H1 (cell line): ENCODE measurements around the gene NFATC1. TPM values are rescaled to one million over a fixed set of nuclear protein-coding genes. Genes with fewer than 3 reads are reported as not detected.

Experiments used
- CTCF ChIA-PET: fragments of 300-600 bp; sonication (Branson Sonifier 250); formaldehyde crosslinking; loops from one replicate; lab custom pipeline; 2021; ENCODE audit not compliant: partially characterized antibody; lab: Charles Lee
- POLR2A ChIA-PET: fragments of 300-600 bp; sonication (Branson Sonifier 250); formaldehyde crosslinking; loops from one replicate; lab custom pipeline; 2021; ENCODE audit warnings: inconsistent platforms; ENCODE audit not compliant: partially characterized antibody; lab: Charles Lee
- DNase-seq, 2 experiments: peaks; one replicate each; pipeline versions ENCODE4 v3.0.0 to v3.0.0-alpha.2; 2010 to 2022; ENCODE audit warnings: low spot score in 2 of 2, low read depth in 1 of 2, mixed read lengths in 1 of 2
- FAIRE-seq: peaks from 2 replicates; lab custom pipeline; 2011; peaks lifted over from hg19 to GRCh38; lab: Jason Lieb, UNC
- H2AFZ ChIP-seq: 2 replicates; pipeline ENCODE4 v1.8.1; 2012; ENCODE audit warnings: low read length, inconsistent platforms
- H2AK5ac ChIP-seq: 2 replicates; pipeline ENCODE4 v1.6.1; 2013; ENCODE audit warnings: low read depth, low read length
- H2BK120ac ChIP-seq: replicated peaks from 2 replicates; pipeline ENCODE3; 2013; ENCODE audit warnings: low read depth, low read length, inconsistent platforms
- H2BK12ac ChIP-seq: 2 replicates; pipeline ENCODE4 v1.6.1; 2013; ENCODE audit warnings: low read depth, low read length
- H2BK15ac ChIP-seq: 2 replicates; pipeline ENCODE4 v1.6.1; 2013; ENCODE audit warnings: low read length
- H2BK20ac ChIP-seq: 2 replicates; pipeline ENCODE4 v1.6.1; 2013; ENCODE audit warnings: low read length
- H2BK5ac ChIP-seq: 2 replicates; pipeline ENCODE4 v1.6.1; 2013; ENCODE audit warnings: low read depth, low read length
- H3K14ac ChIP-seq: 2 replicates; pipeline ENCODE4 v1.6.1; 2013; ENCODE audit warnings: inconsistent platforms; ENCODE audit not compliant: insufficient read length
- H3K18ac ChIP-seq: 2 replicates; pipeline ENCODE4 v1.6.1; 2013; ENCODE audit warnings: low read length; ENCODE audit errors: extremely low read depth
- H3K23ac ChIP-seq: 2 replicates; pipeline ENCODE4 v1.6.1; 2013; ENCODE audit warnings: inconsistent platforms; ENCODE audit not compliant: insufficient read length
- H3K23me2 ChIP-seq: 2 replicates; pipeline ENCODE4 v1.6.1; 2013; ENCODE audit warnings: low read depth, low read length
- H3K27ac ChIP-seq: 2 replicates; pipeline ENCODE4 v1.6.1; 2011; ENCODE audit warnings: low read depth, low read length, inconsistent platforms
- H3K27me3 ChIP-seq, 4 experiments: replicated peaks in 1 of 4; 1 replicate in 1 of 4; 2 replicates in 3 of 4; pipeline versions ENCODE4 v1.6.1 to v1.8.1; 2011 to 2013; ENCODE audit warnings: low read length in 3 of 4, mild to moderate bottlenecking in 3 of 4, inconsistent platforms in 2 of 4, mixed read lengths in 2 of 4, moderate library complexity in 1 of 4; ENCODE audit not compliant: control insufficient read depth in 3 of 4, insufficient read depth in 3 of 4; ENCODE audit errors: extremely low read depth in 1 of 4
- H3K36me3 ChIP-seq, 4 experiments: 2 replicates each; pipeline versions ENCODE4 v1.6.1 to v1.8.1; 2011 to 2013; ENCODE audit warnings: mild to moderate bottlenecking in 4 of 4, low read length in 3 of 4, moderate library complexity in 2 of 4, control low read depth in 1 of 4, inconsistent platforms in 1 of 4; ENCODE audit not compliant: insufficient read depth in 4 of 4, control insufficient read depth in 2 of 4
- H3K4ac ChIP-seq: replicated peaks from 2 replicates; pipeline ENCODE3; 2013; ENCODE audit warnings: low read length, low read depth, mixed read lengths, inconsistent platforms; ENCODE audit not compliant: insufficient read length
- H3K4me1 ChIP-seq, 4 experiments: replicated peaks in 1 of 4; 1 replicate in 1 of 4; 2 replicates in 3 of 4; pipeline versions ENCODE4 v1.6.1 to v1.8.1; 2011 to 2013; ENCODE audit warnings: low read length in 3 of 4, inconsistent platforms in 2 of 4, mixed read lengths in 1 of 4; ENCODE audit not compliant: insufficient read depth in 4 of 4, control insufficient read depth in 3 of 4
- H3K4me2 ChIP-seq, 2 experiments: 2 replicates each; pipeline versions ENCODE4 v1.6.1 to v1.8.1; 2011 to 2013; ENCODE audit warnings: low read depth in 2 of 2, low read length in 2 of 2, control low read depth in 1 of 2, inconsistent platforms in 1 of 2, mild to moderate bottlenecking in 1 of 2; ENCODE audit not compliant: insufficient read depth in 1 of 2
- H3K4me3 ChIP-seq, 4 experiments: fragments of 200-600, 300-600 bp in 1 of 4; sonication (generic), shearing (Covaris generic), sonication (Bioruptor Twin) in 1 of 4; 2 replicates each; pipeline versions ENCODE4 v1.5.1 to v1.8.1; 2011 to 2016; ENCODE audit warnings: low read length in 4 of 4, low read depth in 3 of 4, control low read depth in 2 of 4, inconsistent platforms in 2 of 4, mild to moderate bottlenecking in 2 of 4, mixed read lengths in 1 of 4, moderate library complexity in 1 of 4; ENCODE audit not compliant: insufficient read depth in 2 of 4; ENCODE audit errors: extremely low read depth in 1 of 4
- H3K56ac ChIP-seq: replicated peaks from 2 replicates; pipeline ENCODE3; 2013; ENCODE audit warnings: low read depth, mild to moderate bottlenecking, mixed read lengths, low read length, inconsistent platforms; ENCODE audit not compliant: insufficient read length
- H3K79me1 ChIP-seq: 2 replicates; pipeline ENCODE4 v1.6.1; 2013; ENCODE audit warnings: low read depth, low read length, control low read depth
- H3K79me2 ChIP-seq, 2 experiments: 2 replicates each; pipeline versions ENCODE4 v1.6.1 to v1.8.1; 2012 to 2013; ENCODE audit warnings: low read length in 2 of 2, mild to moderate bottlenecking in 2 of 2, inconsistent platforms in 1 of 2; ENCODE audit not compliant: insufficient read depth in 2 of 2, control insufficient read depth in 1 of 2
- H3K9ac ChIP-seq, 4 experiments: replicated peaks in 1 of 4; 1 replicate in 1 of 4; 2 replicates in 3 of 4; pipeline versions ENCODE4 v1.6.1 to v1.8.1; 2011 to 2013; ENCODE audit warnings: low read depth in 3 of 4, low read length in 3 of 4, control low read depth in 2 of 4, mild to moderate bottlenecking in 2 of 4, moderate library complexity in 2 of 4, inconsistent platforms in 1 of 4; ENCODE audit errors: extremely low read depth in 1 of 4
- H3K9me3 ChIP-seq, 2 experiments: 2 replicates each; pipeline versions ENCODE4 v1.6.1 to v1.8.1; 2012 to 2013; ENCODE audit warnings: mild to moderate bottlenecking in 2 of 2, moderate library complexity in 2 of 2, control low read depth in 1 of 2, inconsistent platforms in 1 of 2, low read depth in 1 of 2, low read length in 1 of 2, mixed read lengths in 1 of 2; ENCODE audit not compliant: insufficient read depth in 2 of 2
- H4K20me1 ChIP-seq, 2 experiments: replicated peaks in 1 of 2; 2 replicates each; pipeline versions ENCODE3 to v1.8.1; 2011 to 2013; ENCODE audit warnings: inconsistent platforms in 2 of 2, low read length in 2 of 2, mild to moderate bottlenecking in 1 of 2; ENCODE audit not compliant: insufficient read depth in 2 of 2, control insufficient read depth in 1 of 2
- H4K5ac ChIP-seq: 2 replicates; pipeline ENCODE4 v1.6.1; 2013; ENCODE audit warnings: low read length, low read depth, mixed read lengths, inconsistent platforms; ENCODE audit not compliant: insufficient read length
- H4K8ac ChIP-seq: 2 replicates; pipeline ENCODE4 v1.8.0; 2013; ENCODE audit warnings: mild to moderate bottlenecking, moderate library complexity, low read length, inconsistent platforms; ENCODE audit not compliant: insufficient read depth; ENCODE audit errors: extremely low read depth
- H4K91ac ChIP-seq: replicated peaks from 2 replicates; pipeline ENCODE3; 2013; ENCODE audit warnings: low read length, mixed read lengths, inconsistent platforms; ENCODE audit not compliant: insufficient read length
- CHD2 ChIP-seq: IDR thresholded peaks from 2 replicates; pipeline ENCODE4 v1.6.1; 2012; ENCODE audit warnings: low read length, improper control_type of control experiment
- FOSL1 ChIP-seq: IDR thresholded peaks from 2 replicates; pipeline ENCODE4 v1.6.1; 2011; ENCODE audit warnings: mild to moderate bottlenecking, low read depth, low read length, moderate library complexity; ENCODE audit not compliant: insufficient read depth
- SIN3A ChIP-seq, 2 experiments: IDR thresholded peaks in 1 of 2; conservative IDR thresholded peaks in 1 of 2; 2 replicates each; pipeline ENCODE4 v1.6.1; 2011 to 2012; ENCODE audit warnings: low read length in 2 of 2, improper control_type of control experiment in 1 of 2, low read depth in 1 of 2, mild to moderate bottlenecking in 1 of 2
- WGBS, 2 experiments: shearing (Covaris generic) in 1 of 2; methylation state at CpG; one replicate each; pipeline versions ENCODE4 v1.1.6 to v1.1.7; 2013 to 2015; ENCODE audit warnings: low lambda C conversion rate in 2 of 2, mixed read lengths in 2 of 2, inconsistent platforms in 1 of 2, low coverage in 1 of 2, missing lambda C conversion rate in 1 of 2; ENCODE audit not compliant: insufficient replicate concordance in 2 of 2, insufficient coverage in 1 of 2, insufficient read length in 1 of 2; ENCODE audit errors: extremely low coverage in 1 of 2, missing lambda C conversion rate in 1 of 2; 5-methylcytosine and 5-hydroxymethylcytosine counted together
- polyA plus RNA-seq, 7 experiments: library from polyadenylated mRNA; depleted of rRNA in 3 of 7; stranded (reverse) in 5 of 7; unstranded in 2 of 7; fragments of >200 nt in 5 of 7; fragments of 200-250 nt in 2 of 7; gene quantifications; 1 replicate in 5 of 7; 2 replicates in 1 of 7; 4 replicates in 1 of 7; pipeline versions ENCODE4 v1.2.1 to v1.2.3, GENCODE V29; 2011 to 2013; ENCODE audit warnings: missing spikeins in 2 of 7, mixed read lengths in 2 of 7
- total RNA-seq: library from RNA; stranded (reverse); fragmentation: NEBNext Ultra II Directional; extraction: Animal tissue kit (Norgen Biotek cat#: 25700); gene quantifications from 2 replicates; pipeline ENCODE4 v1.2.1, GENCODE V29; 2021

NFATC1 gene
- total and polyA plus RNA-seq, 2 of the 8 experiments (the other 6 are each of a cell fraction or from before 2014, with no cell fraction given): 2.0 to 6.6 TPM

GRCh38 chr18:79457239-79457638 is 61.5 kb downstream of the NFATC1 start:
- H3K79me2 ChIP-seq: no peaks in the 10 kb centered on the region
- TF ChIP-seq CHD2: no peak
- no peak for TF ChIP-seq SIN3A (conservative IDR thresholded peaks at IDR 0.05 in 1 of 2, IDR thresholded peaks at IDR 0.05 in 1 of 2; ENCODE audit: low read depth in 1 of 2, low read length in 2 of 2)
- no peak for TF ChIP-seq FOSL1
- H2AK5ac ChIP-seq: no peak overlapping the region
- H3K36me3 ChIP-seq: no peaks in the 10 kb centered on the region
- H3K23ac ChIP-seq: no peak overlapping the region
- no peak for DNase-seq
- ChIA-PET CTCF (interaction anchor here (0.6 to 0.9 kb wide), 3 partner anchors 31 to 866 kb away, joined by 3 to 5 read pairs (median 4); no protein-coding TSS in a partner anchor), POLR2A (interaction anchor here (0.6 kb wide), 1 partner anchor 179 kb away, joined by 3 read pairs; no protein-coding TSS in a partner anchor)
- H2BK120ac ChIP-seq: no peak overlapping the region
- H3K4ac ChIP-seq: no peak overlapping the region
- H3K4me2 ChIP-seq: no peak overlapping the region
- no peaks in the 10 kb centered on the region for H4K20me1 ChIP-seq
- no peak overlapping the region for H2BK20ac ChIP-seq
- H3K27ac ChIP-seq: no peak overlapping the region
- H3K14ac ChIP-seq: no peak overlapping the region
- no peak overlapping the region for H2BK12ac ChIP-seq
- no peak overlapping the region for H2BK15ac ChIP-seq
- no peak overlapping the region for H2BK5ac ChIP-seq
- no peak overlapping the region for H3K18ac ChIP-seq
- H4K5ac ChIP-seq: no peak overlapping the region
- FAIRE-seq: no peak
- no peak overlapping the region for H4K8ac ChIP-seq
- H3K23me2 ChIP-seq: no peaks in the 10 kb centered on the region
- H2AFZ ChIP-seq: no peak overlapping the region
- no peaks in the 10 kb centered on the region for H3K27me3 ChIP-seq
- H3K4me3 ChIP-seq: no peak overlapping the region
- H3K9ac ChIP-seq: no peak overlapping the region
- no peak overlapping the region for H3K56ac ChIP-seq
- no peaks in the 10 kb centered on the region; the same call in 1 of the 2 replicates for H3K79me1 ChIP-seq
- H3K4me1 ChIP-seq: peaks cover 0 to 11% (median 7%) of the 10 kb centered on the region in 4 experiments; a peak in 5 of 7 replicates
- no peak overlapping the region for H4K91ac ChIP-seq
- WGBS, 2 experiments: 92% methylated on average over 12 of the region's 12 CpGs; no CpG with 5 or more reads in 1 of the 2 experiments
- H3K9me3 ChIP-seq: no peaks in the 10 kb centered on the region
